ENCODE measurements around the gene KIF2C.

Gene KIF2C

DNA sequence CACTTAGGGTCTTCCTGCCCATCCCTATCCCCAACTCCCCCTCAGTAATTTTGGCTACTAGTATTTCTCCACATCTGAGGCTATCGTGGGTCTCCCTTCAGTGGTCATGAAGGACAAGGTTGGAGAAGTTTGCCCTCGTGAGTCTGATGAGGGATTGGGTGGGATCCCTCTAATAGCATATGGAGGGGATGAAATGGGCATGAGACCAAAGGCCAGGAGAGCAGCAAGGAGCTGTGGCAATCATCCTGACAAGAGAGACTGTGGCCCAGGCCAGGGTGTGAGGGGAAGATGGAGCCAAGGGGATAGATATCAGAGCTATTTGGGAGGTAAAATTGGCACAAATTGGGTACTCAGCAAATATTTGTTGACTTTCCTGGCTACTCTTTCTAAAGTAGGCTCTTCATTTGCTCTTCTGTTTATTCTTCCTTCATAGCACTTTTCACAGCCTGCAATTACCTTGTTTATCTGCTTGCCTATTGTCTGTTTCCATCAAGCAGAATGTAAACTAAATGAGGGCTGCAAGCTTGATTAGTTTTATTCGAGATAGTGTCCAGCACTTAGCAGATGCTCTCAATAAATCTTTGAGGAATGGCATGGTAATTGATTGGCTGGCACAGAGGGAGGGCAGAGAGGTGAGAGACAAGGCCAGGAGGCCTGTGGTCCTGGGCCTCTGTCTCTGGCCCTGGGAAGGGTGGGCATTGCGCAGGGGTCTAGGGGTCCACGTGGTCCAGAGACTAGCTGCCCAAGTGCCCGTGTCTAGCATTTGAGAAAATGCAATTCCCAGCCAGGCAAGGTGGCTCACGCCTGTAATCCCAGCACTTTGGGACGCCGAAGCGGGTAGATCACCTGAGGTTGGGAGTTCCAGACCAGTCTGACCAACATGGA lies 59.1 kb downstream of the KIF2C start:
- H3K4me3 ChIP-seq (ENCODE audit: low read length): no peak overlapping the region
- DNase-seq (ENCODE audit: low read depth): no peak
- TF ChIP-seq, protein P1, sequence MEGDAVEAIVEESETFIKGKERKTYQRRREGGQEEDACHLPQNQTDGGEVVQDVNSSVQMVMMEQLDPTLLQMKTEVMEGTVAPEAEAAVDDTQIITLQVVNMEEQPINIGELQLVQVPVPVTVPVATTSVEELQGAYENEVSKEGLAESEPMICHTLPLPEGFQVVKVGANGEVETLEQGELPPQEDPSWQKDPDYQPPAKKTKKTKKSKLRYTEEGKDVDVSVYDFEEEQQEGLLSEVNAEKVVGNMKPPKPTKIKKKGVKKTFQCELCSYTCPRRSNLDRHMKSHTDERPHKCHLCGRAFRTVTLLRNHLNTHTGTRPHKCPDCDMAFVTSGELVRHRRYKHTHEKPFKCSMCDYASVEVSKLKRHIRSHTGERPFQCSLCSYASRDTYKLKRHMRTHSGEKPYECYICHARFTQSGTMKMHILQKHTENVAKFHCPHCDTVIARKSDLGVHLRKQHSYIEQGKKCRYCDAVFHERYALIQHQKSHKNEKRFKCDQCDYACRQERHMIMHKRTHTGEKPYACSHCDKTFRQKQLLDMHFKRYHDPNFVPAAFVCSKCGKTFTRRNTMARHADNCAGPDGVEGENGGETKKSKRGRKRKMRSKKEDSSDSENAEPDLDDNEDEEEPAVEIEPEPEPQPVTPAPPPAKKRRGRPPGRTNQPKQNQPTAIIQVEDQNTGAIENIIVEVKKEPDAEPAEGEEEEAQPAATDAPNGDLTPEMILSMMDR (IDR thresholded peaks at IDR 0.05; ENCODE audit: insufficient read depth, low read depth, low read length, missing control alignments): no peak

- TF ChIP-seq, protein P1 (IDR thresholded peaks at IDR 0.05; ENCODE audit: insufficient read depth, low read depth, low read length, missing control alignments): peak; percentile 85
- DNase-seq (ENCODE audit: low read depth): peak; percentile 99
- H3K4me3 ChIP-seq (ENCODE audit: low read length): peak within 1 kb of the TSS; percentile 68
These were observed 60.3 kb downstream of the KIF2C start, which contains the start of gene PLK3 for GRCh38 chr1:44799770-44800584. PLK3 (plus strand) TSS chr1:44800377; CDS start chr1:44800464, 87 bp downstream.

DNA sequence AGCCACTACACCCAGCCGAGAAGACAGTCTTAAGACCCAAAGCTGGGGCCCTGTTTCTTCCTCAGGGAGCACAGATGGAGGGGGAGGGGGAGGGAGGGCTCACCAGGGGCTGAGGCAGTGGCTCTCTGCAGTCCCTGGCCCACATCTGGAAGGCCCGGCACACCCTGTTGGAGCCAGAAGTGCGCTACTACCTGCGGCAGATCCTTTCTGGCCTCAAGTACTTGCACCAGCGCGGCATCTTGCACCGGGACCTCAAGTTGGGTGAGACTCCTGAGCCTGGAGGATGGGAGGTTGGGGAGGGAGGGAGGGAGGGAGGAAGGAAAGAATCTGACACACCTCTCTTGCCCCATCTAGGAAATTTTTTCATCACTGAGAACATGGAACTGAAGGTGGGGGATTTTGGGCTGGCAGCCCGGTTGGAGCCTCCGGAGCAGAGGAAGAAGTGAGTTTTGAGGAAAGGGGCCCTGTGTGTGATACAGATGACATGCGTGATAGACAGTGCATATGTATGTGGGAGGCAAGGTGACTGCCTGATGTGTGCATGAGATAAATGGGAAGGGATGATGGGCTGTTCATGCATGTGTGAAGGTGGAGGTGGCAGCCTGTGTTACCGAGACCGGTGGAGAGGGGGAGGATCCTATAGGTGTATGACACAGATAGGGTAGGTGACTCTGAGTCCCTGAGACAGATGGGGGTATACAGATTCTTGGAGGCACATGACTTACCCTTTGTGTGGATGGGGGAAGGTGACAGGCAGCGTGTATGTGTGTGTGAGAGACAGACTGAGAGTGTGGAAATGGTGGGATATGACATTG lies 62.1 kb downstream of the KIF2C start:
- DNase-seq (ENCODE audit: low read depth): peak; percentile 65
- peak overlapping the region; percentile 37 for H3K4me3 ChIP-seq (ENCODE audit: low read length)
- TF ChIP-seq, protein P1 (IDR thresholded peaks at IDR 0.05; ENCODE audit: insufficient read depth, low read depth, low read length, missing control alignments): no peak

GRCh38 chr1:44802306-44803061 lies 62.8 kb downstream of the KIF2C start:
- TF ChIP-seq, protein P1 (IDR thresholded peaks at IDR 0.05; ENCODE audit: insufficient read depth, low read depth, low read length, missing control alignments): no peak
- H3K4me3 ChIP-seq (ENCODE audit: low read length): no peak overlapping the region
- no peak for DNase-seq (ENCODE audit: low read depth)

- no peak for DNase-seq (ENCODE audit: low read depth)
- H3K4me3 ChIP-seq (ENCODE audit: low read length): no peak overlapping the region
- TF ChIP-seq, protein P1 (IDR thresholded peaks at IDR 0.05; ENCODE audit: insufficient read depth, low read depth, low read length, missing control alignments): no peak
These were observed 63.4 kb downstream of the KIF2C start for GRCh38 chr1:44803062-44803311.
